KBM-7 (cell line): ENCODE data around the gene MB21D2.
"Not testable (repeated sequence)": the region's sequence is repeated elsewhere in the genome, so short reads cannot be mapped to it uniquely, and the experiment has no call there.

Experiments
- DNase-seq: peaks from one replicate; pipeline ENCODE4 v3.0.0-alpha.2; 2015
- in situ Hi-C: fragments of 300-500 bp; cut with MboI; formaldehyde crosslinking; loops from 2 replicates; pipeline ENCODE4 v1.14.3; 2020; ENCODE audit warnings: low sequenced_read_pairs, low pct_unique_long_range_greater_than_20kb, mixed read lengths

The MB21D2 gene

DNA sequence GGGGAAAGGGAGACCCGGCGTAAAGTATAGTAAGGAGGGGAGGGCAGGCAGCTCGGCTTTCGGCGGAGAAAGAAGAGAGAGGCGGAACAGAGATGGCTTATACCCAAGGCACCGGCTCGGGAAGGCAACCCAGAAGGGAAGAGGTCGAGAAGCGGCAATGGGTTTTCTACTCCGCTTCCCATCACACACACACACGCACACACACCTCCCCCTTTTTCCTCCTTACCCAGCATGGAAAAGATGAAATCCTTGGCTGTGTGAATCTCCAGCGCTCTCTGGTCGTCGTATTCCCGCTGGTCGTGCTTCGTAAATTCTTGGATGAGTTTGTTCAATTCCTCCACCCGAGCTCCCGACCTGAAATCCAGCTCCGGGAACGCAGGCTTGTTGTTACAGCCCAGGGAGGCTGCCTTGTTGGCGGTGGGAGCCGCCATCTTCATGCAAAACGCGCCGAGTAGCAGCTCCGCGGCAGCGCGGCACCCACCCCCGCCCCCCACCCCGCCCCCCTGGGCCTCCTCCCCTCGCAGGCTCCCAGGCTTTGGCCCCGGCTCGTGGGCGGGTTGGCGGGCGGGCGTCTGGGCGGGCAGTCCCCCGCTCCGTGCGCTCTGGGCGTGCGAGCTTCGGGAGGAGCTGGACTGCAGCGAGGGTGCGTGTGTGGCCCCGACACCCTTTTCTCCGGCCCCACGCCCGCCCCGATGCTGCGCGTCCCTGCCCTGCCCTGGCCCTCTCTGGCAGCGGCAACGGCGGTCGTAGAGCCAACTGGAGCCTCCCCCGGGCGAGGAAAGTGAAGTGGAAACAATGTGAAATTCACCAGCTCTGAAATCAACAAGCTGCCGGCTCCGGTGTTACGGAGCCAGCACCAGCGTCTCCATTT, at the start of gene MB21D2:
TSS of gene MB21D2 (minus strand) at position 453 of the 871 bp plus-strand sequence. CDS start at position 437, 16 bp downstream.
- DNase-seq: peak; percentile 79
- in situ Hi-C loops: no loop called here

DNA sequence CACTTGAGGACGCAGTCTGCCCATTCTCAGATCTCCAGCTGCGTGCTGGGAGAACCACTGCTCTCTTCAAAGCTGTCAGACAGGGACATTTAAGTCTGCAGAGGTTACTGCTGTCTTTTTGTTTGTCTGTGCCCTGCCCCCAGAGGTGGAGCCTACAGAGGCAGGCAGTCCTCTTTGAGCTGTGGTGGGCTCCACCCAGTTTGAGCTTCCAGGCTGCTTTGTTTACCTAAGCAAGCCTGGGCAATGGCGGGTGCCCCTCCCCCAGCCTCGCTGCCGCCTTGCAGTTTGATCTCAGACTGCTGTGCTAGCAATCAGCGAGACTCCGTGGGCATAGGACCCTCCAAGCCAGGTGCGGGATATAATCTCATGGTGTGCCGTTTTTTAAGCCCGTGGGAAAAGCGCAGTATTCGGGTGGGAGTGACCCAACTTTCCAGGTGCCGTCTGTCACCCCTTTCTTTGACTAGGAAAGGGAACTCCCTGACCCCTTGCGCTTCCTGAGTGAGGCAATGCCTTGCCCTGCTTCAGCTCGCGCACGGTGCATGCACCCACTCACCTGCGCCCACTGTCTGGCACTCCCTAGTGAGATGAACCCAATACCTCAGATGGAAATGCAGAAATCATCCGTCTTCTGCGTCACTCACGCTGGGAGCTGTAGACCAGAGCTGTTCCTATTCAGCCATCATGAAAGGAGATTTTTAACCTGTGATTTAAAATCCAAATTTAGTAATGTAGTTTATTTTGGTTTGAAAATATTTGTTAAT, 47.5 kb upstream of the MB21D2 start:
- in situ Hi-C loops, DNase-seq: not testable (repeated sequence)

DNA sequence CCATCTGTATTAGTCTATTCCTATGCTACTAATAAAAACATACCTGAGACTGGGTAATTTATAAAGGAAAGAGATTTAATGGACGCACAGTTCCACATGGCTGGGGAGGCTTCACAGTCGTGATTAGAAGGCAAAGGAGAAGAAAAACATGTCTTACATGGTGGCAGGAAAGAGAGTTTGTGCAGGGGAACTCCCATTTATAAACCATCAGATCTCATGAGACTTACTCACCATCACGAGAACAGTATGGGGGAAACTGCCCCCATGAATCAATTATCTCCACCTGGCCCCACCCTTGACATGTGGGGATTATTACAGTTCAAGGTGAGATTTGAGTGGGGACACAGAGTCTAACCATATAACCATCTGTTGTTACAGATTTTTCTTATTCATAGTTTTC, 42.1 kb upstream of the MB21D2 start:
- in situ Hi-C loops: no loop called here
- DNase-seq: no peak

DNA sequence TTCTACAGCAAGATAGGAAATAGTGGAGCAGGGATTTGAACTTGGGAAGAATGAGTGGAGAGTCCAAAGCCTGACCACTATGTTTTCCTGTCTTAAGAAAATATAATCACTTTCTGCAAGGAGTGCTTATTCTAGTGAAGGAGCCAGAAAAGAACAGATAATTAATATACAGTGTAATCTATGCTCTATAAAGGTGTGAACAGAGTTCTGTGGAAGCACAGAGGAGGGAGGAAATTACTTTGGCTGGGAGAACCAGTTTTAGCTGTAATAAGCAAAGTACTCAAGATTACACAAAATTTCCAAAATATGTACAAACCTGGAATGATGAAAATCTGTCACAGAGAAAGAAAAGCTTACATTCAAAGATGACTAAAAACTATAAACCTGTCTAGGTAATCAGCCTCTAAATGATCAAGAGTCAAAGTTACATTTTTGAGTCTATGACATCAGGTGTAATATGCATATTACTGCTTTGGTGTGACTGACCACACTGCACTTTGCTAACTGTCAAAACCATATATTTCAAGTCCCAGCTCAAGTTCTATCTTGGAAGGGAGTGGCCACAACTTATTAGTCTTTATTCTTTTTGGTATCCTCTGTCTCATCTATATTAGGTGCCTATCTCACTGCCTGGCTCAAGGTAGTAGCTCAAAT, 40.7 kb upstream of the MB21D2 start:
- in situ Hi-C loops: no loop called here
- DNase-seq: no peak

GRCh38 chr3:192957441-192958021, 39.9 kb upstream of the MB21D2 start:
- DNase-seq: peak; percentile 52

DNA sequence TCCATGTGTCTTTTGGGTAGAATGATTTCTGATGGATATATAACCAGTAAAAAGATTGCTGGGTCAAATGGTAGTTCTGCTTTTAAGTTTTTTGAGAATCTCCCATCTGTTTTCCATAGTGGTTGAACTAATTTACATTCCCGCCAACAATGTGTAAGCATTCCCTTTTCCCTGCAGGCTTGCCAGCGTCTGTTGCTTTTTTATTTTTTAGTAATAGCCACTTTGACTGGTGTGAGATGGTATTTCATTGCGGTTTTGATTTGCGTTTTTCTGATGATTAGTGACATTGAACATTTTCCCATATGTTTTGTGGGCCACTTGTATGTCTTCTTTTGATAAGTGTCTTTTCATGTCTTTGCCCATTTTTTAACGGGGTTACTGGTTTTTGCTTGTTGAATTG, 36.3 kb upstream of the MB21D2 start:
- in situ Hi-C loops: no loop called here
- DNase-seq: no peak

More at GRCh38 chr3:192957441-192958021, 39.9 kb upstream of the MB21D2 start:
- in situ Hi-C loops: no loop called here

- in situ Hi-C loops: no loop called here
- DNase-seq: no peak
Observed at GRCh38 chr3:192947421-192947820, 29.8 kb upstream of the MB21D2 start.

GRCh38 chr3:192943393-192943792, 25.7 kb upstream of the MB21D2 start:
- no peak for DNase-seq
- in situ Hi-C loops: no loop called here

DNA sequence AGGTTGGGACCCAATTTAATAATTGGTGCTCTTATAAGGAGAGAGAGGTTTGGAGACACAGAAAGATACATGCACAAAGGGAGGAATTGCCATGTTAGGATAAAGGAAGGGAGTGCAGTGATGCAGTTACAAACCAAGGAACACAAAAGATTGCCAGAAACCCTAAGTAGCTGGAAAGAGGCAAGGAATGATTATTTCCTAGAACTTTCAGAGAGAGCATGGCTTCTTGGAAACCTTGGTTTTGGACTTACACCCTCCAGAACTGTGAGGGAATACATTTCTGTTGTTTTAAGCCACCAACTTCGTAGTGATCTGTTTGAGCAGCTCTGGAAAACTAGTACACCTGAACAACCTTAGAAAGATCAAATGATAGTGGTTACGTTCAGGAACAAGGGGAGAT, 25.0 kb upstream of the MB21D2 start:
- in situ Hi-C loops: no loop called here
- no peak for DNase-seq

DNA sequence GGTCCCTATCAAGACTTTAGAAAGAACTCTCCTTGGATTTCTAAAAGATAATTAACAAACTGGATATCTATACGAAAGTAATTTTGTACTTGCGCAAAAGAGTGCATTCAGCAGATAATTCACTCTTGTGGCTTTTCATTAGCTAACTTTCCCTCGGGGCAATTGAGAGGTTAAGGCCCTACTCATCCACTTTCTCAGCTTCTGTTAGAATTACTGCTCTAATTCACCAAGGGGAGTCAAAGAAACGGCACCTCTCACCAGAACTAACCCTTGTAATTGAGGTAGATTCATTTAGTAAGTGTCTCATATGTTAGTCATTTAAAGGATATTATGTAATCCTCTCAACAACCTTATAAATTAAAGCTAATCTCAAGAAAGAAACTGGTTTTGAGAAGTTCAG, 22.5 kb upstream of the MB21D2 start:
- DNase-seq: no peak
- in situ Hi-C loops: no loop called here

- DNase-seq: no peak
- in situ Hi-C loops: no loop called here
Observed at GRCh38 chr3:192935441-192935840, 17.8 kb upstream of the MB21D2 start.

DNA sequence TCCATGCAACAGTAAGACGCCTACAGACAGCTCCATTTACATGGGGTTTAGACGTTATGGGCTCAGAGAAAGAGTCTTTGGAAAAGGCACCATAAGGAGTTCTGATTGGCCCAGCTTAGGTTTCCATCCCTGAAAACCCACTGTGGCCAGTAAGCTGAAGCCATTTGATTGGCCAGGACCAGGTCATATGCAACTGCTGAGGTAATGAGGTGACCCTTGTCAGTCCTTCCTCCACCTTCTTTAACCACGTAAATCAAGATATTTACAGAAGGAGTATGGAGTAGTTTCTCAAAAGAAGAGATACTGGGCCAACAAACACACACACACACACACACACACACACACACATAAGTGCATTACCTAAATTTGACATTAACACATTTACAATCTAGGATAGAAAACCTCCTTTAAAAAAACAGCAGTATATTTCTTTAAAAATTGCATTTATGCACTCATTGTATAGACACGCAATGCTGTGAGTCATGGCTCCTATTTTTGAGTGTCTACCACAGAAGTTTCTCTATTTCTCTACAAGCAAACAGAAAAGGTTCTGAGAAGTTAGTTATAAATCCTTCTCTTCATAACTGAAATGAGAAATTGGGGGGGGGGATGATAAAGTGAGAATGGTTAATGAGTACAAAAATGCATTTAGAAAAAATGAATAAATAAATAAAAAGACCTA, 16.3 kb upstream of the MB21D2 start:
- in situ Hi-C loops: no loop called here
- DNase-seq: no peak

DNA sequence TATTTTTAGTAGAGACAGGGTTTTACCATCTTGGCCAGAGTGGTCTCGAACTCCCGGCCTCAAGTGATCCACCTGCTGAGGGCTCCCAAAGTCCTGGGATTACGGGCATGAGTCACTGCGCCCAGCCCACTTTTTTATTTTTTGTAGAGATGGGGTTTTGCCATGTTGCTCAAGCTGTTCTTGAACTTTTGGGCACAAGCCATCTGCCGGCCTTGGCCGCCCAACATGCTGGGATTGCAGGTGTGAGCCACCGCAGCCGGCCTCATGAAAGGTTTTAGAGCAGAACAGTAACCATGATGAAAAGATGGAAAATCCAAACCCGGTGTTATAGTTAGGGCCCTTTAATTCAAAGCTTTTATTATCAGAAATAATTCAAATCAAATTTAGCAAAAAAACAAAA, 15.6 kb upstream of the MB21D2 start:
- in situ Hi-C loops: no loop called here
- no peak for DNase-seq

- no peak for DNase-seq
- in situ Hi-C loops: no loop called here
Observed at GRCh38 chr3:192931825-192932224, 14.2 kb upstream of the MB21D2 start.

DNA sequence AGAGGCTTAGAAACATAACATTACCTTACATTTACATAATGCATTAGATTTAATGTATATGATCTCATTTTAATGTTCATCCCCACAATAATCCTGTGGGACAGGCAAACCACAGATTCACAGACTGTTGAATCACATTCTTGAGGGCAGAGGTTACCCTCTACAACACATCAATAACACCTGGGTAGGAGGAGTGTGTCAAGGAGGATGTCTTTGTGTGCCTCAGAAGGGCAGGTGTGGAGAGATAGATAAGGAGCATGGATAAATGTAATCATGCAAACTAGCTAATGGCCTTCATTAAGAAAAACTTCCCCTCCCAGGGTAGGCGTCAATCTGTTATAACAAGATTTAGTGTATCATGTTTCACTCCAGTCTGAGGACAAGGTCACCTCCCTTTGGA, 12.9 kb upstream of the MB21D2 start:
- no peak for DNase-seq
- in situ Hi-C loops: no loop called here

DNA sequence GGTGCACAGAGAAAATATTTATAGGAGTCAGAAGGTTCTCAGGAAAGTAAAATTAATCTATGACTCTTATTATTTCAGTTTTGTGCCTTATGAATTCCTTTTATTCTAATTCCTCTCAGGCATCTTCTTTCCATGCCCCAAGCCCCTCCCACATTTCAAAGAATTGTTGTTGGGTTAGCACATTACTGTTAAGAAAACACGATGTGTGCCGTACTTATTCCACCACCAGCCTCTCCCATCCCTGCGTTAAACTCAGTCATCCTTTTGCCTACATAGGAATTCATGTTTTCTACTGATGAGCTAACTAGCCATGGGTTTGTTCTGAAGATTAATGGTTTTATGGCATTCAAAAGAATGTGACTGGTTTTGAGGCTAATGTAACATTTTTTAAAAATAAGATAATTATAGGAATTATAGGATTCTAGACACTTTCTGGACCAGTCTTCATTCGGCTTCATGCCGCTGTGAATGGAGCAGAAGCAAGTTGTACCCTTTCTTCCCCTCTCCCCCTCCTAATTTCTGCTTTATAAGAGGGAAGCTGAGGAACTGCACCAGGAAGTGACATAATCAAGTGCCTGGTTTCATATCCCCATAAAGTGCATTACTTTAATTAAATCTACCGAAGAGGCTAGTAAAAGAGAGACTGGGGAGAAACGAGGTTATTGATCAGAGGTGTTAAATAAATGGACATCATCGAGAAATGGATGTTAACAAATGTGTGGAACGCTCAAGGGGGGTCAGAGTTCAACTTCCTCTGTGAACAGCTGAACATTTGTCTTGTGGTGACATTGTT, 12.3 kb upstream of the MB21D2 start:
- in situ Hi-C loops: no loop called here
- DNase-seq: peak; percentile 12

DNA sequence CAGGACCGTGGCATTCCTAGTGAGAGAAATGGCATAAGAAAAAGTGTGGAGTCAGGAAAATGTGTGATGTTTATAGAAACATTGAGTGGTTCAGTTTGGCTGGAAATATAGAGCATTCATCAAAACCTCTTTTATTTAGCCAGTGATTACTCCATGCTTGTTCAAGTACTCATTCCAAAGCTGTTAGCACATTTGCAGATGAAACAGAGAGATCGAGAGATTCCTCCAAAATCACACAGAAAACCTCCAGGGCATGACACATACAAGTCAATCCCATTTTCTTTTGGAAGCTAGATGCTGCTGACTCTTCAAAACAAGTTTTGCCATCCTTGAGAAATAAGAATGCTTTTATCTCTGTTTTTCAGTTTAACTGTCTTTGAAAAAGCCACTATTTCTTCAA, 11.5 kb upstream of the MB21D2 start:
- DNase-seq: no peak

DNA sequence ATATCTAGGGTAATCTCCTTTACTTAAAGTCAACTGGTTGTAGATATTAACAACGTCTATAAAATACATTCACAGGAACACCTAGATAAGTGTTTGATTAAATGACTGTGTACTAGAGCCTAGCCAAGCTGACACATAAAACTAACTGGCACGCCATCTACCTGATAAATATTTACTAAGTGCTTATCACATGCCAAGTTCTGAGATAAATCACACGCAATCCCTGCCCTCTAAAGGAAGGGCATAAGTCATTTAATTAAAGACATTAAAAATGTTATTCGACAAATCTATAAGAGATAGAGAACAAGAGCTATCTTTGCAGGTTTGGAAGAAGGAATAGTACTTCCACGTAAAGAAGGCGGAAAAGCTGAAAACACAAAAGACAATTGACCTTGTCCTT, 11.1 kb upstream of the MB21D2 start:
- no peak for DNase-seq
- in situ Hi-C loops: no loop called here

More for the DNA sequence above, 11.5 kb upstream of the MB21D2 start:
- in situ Hi-C loops: no loop called here
